GM18909 (cell line): ENCODE results near the gene INTS14.
"Not testable (repeated sequence)": the region's sequence is repeated elsewhere in the genome, so short reads cannot be mapped to it uniquely, and the experiment has no call there.

Experiments
- ATAC-seq: cut with Tn5 transposase; IDR thresholded peaks from one replicate; pipeline ENCODE4 v1.9.1; 2021; ENCODE audit warnings: mild to moderate bottlenecking; ENCODE audit not compliant: unreplicated experiment, poor library complexity

INTS14 gene

DNA sequence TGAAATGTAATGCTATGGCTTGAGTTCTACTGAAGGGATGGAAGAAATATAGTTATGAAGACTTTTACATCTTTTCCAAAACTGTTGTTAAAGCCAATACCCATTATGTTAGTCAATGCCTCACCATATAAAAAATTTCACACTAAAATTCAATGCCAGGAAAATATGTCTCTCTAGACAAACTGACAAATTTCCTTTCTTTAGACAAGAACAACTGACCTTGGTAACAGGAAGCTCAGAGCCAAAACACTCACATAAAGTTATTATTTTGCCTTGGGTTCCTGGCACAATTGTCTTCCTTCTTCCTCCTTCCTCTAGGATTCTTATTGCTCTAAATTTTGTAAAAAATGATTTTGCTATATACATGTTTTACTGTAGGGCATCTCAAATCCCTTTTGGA is 26.7 kb downstream of the INTS14 start:
- ATAC-seq, result no peak

DNA sequence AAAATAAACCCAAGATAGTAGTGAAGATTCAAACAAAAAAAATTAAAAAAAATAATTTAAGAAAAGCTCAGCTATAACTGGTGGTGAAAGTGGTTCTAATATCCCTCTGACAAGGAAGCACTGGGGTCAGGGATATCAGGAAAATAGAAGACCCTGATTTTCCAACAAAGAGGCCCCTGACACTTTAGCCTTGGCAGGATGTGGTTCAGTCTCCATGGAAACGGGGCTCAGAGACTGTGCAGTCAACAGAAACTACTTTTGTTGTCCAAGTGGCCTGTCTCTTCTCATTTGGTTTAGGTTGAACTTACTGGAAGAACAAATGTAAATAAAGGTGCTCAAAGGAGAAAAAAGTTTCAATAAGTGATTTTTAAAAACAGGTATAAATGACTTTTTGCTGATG is 27.2 kb downstream of the INTS14 start:
- ATAC-seq, result no peak

DNA sequence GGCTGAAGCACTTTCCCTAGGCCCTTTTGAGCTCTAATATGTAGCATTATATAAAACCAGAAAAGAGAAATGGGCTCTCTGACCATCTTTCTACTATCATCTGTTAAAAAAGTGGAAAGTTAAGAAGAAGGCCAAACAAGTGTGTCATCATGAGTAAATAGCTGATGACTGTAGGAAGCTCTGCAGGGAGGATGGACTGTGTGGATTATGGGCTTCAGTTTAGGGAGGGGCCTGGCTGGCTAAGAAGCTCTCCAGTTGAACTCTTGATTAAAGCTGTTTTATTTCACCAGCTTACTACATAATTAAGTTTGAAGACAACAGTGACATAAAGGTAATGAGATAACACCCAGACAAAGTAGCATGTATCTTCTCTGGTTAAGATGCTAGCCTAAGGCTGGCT is 30.6 kb downstream of the INTS14 start:
- no peak for ATAC-seq

DNA sequence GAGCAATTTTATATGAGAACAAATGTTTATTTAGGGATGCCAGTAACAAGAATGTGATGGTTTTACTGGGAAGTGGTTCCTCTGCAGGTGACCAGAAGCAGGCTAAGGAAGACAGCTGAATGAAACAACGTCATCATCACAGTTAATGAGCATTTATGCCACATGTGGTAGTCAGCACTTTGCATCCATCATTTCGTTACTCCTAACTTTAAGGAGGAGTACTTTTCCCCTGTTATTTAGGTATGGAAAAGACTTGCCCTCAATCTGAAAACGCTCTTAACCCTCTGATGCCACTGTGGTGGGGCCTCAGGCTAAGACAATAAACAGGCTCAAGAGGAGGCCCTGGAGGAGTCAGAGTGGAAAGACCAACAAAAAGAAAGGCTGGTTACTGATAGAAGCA is 31.2 kb downstream of the INTS14 start:
- no peak for ATAC-seq

- ATAC-seq, result no peak
Observed at GRCh38 chr15:65578904-65579728, 31.8 kb downstream of the INTS14 start.

- ATAC-seq, result no peak
Observed at GRCh38 chr15:65577129-65577996, 33.6 kb downstream of the INTS14 start.

DNA sequence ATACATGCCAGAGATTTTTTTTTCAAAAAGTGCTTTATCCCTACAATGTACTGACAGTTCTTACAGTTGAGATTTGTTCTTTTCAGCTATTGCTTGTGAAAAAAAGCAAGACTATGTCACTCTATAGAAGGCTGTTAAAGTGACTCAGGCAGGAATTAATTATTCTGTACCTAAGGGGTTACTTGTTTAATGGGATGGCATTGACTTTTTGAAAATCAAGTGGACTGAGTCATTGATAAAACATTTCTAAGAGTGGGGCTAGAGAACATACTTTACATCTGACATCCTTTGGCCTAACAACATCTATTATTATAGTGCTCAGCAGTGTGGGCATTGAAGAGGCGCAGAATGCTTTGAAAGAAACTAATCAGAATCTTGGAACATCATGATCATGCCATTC is 34.3 kb downstream of the INTS14 start:
- ATAC-seq, result no peak

DNA sequence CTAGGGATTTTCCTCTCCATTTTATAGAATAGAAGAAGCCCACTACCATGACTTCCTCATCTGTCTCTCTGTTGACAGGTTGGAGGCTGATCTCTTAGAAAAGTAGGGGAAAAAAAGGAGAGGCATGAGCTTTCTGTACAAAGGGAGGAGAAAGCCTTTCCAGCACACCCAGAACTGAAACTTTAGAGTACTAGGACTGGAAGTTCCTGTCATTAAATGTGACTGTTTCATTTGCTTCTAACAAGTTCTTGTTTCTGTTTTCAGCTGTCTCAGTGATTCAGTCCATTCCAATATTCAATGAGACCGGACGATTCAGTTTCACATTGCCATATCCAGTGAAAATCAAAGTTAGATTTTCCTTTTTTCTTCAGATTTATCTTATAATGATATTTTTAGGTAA is 39.0 kb downstream of the INTS14 start:
- no peak for ATAC-seq

DNA sequence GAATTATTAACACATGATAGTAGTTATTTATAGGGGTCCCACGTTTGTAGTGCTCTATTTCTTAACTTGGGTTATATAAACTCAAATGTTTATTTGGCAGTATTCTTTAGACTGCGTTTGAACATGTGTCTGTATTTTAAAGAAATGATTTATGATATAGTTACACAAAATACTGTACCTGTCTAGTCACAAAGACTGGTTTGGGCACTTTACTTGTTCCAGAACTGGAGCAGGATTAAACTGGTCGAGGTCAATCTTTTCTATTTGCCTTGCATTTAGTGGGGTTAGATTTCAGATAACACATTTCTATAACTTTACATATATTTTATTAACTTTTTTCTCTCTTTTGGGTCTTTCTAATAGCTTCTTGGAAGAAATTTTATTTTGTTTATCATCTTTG is 41.2 kb downstream of the INTS14 start:
- ATAC-seq, result no peak

- ATAC-seq, result no peak
Observed at GRCh38 chr15:65561934-65562333, 49.0 kb downstream of the INTS14 start.

DNA sequence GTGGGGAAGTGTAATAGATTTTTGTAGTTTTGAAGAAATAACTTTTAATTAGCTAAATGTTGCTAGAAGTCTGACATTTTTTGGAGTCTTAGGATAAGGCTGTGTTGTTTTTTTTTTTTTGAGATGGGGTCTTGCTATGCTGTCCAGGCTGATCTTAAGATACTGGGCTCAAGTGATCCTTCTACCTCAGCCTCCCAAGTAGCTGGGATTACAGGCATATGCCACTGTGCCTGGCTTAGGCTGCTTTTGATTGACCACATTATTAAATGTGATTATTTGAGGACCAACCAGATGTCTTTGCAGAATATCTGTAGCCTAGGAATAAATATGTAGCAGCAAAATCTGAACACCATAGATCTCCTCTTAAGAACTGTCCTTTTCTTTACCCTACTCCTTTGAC is 51.0 kb downstream of the INTS14 start:
- no peak for ATAC-seq

- no peak for ATAC-seq
Observed at GRCh38 chr15:65558997-65559760, 51.8 kb downstream of the INTS14 start.

GRCh38 chr15:65558336-65558735 is 52.6 kb downstream of the INTS14 start:
- ATAC-seq, result no peak

DNA sequence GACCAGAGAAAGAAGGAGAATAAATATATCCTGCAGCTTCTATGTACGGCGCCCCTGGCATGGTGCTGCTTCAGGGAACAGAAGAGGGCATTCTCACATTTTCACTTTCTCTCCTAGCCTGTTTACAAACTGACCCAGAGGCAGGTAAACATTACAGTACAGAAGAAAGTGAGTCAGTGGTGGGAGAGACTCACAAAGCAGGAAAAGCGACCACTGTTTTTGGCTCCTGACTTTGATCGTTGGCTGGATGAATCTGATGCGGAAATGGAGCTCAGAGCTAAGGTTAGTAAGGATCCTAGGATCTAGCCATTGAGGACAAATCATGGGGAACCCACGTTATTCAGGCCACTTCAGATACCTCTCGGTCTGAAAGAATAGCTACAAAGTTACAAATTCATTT is 54.3 kb downstream of the INTS14 start:
- no peak for ATAC-seq

DNA sequence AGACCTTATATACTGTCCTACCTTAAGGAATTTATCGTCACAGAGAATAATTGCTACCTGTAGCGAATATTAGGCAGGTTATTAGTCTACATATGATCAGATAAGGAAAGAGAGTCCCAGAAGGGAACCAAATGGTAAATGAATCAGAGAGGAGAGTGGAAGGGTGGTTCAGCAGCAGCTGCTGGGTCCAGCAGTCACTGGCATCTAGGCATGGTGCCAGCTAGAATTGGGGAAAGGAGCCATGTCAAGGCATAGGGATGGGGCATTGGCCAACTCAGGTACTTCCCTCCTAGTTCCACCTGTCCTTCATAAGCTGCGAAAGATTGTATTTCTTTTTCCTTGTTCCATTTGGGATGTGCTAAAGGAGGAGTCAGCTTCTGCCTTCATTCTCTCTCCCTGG is 57.2 kb downstream of the INTS14 start:
- no peak for ATAC-seq

DNA sequence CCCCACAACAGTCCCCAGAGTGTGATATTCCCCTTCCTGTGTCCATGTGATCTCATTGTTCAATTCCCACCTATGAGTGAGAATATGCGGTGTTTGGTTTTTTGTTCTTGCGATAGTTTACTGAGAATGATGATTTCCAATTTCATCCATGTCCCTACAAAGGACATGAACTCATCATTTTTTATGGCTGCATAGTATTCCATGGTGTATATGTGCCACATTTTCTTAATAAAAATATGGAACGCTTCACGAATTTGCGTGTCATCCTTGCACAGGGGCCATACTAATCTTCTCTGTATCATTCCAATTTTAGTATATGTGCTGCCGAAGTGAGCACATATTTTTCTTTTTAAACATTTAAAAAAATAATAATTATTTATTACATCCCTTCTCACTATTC is 58.1 kb downstream of the INTS14 start:
- not testable (repeated sequence) for ATAC-seq

DNA sequence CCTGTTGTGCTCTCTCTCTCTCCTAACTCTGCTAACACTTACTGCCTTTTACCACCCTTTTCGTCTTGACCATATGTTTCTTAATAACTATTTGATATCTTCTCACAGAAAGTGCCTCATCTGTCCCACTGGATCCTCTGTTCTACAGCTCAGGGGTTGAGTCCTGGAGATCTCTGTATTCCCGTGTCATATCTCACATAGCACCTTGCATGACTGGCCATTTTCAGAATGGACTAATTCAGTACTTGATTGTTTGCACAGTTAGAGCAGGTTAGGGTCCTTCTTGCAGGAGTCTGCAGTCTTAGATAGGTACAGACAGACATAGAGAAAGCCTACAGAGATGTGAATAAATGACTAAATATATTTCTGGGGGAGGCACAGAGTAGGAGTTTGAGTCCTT is 59.7 kb downstream of the INTS14 start:
- ATAC-seq, result no peak

DNA sequence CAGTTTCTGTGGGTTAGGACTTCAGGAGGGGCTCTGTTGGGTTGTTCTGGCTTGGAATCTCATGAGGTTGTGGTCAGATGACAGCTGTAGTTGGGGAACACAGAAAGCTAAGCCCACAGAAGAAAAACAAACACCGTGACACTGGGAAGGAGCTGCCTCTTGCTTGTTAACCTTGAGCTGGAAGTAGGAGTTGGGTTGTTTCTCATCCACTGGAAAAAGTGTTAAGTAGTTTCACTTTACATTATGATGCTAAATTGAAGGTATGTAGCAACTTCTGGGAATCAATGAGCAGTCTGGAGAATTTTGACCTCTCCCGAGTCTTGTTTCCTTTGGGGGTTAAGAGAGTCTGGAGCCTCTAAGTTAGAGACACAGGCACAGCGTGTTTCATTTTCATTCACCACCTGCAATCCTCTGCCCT is 60.2 kb downstream of the INTS14 start:
- ATAC-seq, result no peak

DNA sequence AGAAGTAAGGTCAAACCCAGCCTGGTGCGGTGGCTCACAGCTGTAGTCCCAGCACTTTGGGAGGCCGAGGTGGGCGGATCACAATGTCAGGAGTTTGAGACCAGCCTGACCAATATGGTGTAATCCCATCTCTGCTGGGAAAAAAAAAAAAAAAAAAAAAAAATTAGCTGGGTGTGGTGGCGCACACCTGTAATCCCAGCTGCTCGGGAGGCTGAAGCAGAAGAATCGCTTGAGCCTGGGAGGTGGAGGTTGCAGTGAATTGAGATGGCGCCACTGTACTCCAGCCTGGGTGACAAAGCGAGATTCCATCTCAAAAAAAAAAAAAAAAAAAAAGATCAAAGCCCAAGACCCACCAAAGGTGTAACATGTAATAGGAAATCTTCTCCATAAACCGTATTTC is 61.6 kb downstream of the INTS14 start:
- not testable (repeated sequence) for ATAC-seq

- no peak for ATAC-seq
Observed at GRCh38 chr15:65547841-65548240, 63.1 kb downstream of the INTS14 start.
